ENCODE results near the gene FHL2. TPM values are rescaled to one million over a fixed set of nuclear protein-coding genes. Genes with fewer than 3 reads are reported as not detected.
A peak's percentile ranks its signal among the peaks of the same experiment; 100 is the strongest.

The FHL2 gene
- total and polyA plus RNA-seq, 2 of the 13 experiments (the other 11 are each of a cell fraction or from before 2014, with no cell fraction given): 1.9 to 74.8 TPM

DNA sequence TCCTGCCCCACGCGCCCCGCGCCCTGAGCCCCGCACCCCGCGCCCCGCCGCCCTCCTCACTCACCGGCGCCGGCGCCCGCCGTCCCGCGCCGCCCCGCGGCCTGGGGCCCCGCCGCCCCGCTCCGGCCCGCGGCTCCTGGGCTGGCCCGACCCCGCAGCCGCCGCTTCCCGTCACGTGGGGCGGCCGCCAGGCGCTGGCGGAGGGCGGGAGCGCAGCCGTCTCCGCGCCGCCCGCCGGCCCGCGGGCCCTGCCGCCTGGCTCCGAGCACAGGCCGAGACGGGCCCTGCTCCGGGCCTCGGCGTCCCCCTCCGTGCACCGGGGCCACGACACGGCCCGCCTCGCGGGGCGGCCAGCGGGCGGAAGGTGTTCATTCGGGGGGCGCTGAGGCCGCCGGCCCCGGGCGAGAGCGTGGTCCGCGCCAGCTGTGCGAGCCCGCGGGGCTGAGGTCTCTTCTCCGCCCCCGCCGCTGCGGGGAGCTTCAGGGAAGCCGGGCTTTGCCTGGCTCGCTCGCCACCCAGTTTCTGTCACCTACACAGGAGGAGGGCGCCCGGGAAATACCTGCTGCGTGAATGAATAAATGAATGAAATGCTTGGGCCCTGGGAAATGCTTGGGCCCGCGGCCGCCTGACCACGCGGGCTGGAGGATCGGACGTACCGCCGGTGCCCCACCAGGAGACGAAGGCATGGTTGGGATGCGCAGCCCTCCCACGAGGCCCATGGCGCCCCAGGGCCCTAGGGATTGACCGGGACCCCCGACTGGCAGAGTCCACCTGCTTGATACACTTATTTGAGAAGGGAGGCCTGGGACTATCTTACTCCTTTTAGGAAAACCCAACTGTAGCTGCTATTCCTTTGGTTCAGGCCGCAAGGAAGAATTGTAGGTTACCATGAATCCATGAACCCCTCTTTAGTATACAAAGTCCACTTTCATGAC, 69.0 kb downstream of the FHL2 start, which contains the start of gene TGFBRAP1 (continued):
- TF ChIP-seq, protein P1, sequence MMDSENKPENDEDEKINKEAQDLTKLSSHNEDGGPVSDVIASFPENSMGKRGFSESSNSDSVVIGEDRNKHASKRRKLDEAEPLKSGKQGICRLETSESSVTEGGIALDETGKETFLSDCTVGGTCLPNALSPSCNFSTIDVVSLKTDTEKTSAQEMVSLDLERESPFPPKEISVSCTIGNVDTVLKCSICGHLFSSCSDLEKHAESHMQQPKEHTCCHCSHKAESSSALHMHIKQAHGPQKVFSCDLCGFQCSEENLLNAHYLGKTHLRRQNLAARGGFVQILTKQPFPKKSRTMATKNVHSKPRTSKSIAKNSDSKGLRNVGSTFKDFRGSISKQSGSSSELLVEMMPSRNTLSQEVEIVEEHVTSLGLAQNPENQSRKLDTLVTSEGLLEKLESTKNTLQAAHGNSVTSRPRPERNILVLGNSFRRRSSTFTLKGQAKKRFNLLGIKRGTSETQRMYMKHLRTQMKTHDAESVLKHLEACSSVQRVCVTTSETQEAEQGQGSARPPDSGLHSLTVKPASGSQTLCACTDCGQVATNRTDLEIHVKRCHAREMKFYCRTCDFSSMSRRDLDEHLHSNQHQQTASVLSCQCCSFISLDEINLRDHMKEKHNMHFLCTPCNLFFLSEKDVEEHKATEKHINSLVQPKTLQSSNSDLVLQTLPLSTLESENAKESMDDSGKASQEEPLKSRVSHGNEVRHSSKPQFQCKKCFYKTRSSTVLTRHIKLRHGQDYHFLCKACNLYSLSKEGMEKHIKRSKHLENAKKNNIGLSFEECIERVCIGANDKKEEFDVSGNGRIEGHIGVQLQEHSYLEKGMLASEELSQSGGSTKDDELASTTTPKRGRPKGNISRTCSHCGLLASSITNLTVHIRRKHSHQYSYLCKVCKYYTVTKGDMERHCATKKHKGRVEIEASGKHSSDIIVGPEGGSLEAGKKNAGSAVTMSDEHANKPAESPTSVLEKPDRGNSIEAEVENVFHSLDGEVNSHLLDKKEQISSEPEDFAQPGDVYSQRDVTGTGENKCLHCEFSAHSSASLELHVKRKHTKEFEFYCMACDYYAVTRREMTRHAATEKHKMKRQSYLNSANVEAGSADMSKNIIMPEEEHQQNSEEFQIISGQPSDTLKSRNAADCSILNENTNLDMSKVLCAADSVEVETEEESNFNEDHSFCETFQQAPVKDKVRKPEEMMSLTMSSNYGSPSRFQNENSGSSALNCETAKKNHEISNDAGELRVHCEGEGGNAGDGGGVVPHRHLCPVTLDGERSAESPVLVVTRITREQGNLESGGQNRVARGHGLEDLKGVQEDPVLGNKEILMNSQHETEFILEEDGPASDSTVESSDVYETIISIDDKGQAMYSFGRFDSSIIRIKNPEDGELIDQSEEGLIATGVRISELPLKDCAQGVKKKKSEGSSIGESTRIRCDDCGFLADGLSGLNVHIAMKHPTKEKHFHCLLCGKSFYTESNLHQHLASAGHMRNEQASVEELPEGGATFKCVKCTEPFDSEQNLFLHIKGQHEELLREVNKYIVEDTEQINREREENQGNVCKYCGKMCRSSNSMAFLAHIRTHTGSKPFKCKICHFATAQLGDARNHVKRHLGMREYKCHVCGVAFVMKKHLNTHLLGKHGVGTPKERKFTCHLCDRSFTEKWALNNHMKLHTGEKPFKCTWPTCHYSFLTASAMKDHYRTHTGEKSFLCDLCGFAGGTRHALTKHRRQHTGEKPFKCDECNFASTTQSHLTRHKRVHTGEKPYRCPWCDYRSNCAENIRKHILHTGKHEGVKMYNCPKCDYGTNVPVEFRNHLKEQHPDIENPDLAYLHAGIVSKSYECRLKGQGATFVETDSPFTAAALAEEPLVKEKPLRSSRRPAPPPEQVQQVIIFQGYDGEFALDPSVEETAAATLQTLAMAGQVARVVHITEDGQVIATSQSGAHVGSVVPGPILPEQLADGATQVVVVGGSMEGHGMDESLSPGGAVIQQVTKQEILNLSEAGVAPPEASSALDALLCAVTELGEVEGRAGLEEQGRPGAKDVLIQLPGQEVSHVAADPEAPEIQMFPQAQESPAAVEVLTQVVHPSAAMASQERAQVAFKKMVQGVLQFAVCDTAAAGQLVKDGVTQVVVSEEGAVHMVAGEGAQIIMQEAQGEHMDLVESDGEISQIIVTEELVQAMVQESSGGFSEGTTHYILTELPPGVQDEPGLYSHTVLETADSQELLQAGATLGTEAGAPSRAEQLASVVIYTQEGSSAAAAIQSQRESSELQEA (CRISPR knock-in tag; IDR thresholded peaks at IDR 0.05; ENCODE audit: not compliant biosample characterization): peak; percentile 72
- TF ChIP-seq, protein P2, sequence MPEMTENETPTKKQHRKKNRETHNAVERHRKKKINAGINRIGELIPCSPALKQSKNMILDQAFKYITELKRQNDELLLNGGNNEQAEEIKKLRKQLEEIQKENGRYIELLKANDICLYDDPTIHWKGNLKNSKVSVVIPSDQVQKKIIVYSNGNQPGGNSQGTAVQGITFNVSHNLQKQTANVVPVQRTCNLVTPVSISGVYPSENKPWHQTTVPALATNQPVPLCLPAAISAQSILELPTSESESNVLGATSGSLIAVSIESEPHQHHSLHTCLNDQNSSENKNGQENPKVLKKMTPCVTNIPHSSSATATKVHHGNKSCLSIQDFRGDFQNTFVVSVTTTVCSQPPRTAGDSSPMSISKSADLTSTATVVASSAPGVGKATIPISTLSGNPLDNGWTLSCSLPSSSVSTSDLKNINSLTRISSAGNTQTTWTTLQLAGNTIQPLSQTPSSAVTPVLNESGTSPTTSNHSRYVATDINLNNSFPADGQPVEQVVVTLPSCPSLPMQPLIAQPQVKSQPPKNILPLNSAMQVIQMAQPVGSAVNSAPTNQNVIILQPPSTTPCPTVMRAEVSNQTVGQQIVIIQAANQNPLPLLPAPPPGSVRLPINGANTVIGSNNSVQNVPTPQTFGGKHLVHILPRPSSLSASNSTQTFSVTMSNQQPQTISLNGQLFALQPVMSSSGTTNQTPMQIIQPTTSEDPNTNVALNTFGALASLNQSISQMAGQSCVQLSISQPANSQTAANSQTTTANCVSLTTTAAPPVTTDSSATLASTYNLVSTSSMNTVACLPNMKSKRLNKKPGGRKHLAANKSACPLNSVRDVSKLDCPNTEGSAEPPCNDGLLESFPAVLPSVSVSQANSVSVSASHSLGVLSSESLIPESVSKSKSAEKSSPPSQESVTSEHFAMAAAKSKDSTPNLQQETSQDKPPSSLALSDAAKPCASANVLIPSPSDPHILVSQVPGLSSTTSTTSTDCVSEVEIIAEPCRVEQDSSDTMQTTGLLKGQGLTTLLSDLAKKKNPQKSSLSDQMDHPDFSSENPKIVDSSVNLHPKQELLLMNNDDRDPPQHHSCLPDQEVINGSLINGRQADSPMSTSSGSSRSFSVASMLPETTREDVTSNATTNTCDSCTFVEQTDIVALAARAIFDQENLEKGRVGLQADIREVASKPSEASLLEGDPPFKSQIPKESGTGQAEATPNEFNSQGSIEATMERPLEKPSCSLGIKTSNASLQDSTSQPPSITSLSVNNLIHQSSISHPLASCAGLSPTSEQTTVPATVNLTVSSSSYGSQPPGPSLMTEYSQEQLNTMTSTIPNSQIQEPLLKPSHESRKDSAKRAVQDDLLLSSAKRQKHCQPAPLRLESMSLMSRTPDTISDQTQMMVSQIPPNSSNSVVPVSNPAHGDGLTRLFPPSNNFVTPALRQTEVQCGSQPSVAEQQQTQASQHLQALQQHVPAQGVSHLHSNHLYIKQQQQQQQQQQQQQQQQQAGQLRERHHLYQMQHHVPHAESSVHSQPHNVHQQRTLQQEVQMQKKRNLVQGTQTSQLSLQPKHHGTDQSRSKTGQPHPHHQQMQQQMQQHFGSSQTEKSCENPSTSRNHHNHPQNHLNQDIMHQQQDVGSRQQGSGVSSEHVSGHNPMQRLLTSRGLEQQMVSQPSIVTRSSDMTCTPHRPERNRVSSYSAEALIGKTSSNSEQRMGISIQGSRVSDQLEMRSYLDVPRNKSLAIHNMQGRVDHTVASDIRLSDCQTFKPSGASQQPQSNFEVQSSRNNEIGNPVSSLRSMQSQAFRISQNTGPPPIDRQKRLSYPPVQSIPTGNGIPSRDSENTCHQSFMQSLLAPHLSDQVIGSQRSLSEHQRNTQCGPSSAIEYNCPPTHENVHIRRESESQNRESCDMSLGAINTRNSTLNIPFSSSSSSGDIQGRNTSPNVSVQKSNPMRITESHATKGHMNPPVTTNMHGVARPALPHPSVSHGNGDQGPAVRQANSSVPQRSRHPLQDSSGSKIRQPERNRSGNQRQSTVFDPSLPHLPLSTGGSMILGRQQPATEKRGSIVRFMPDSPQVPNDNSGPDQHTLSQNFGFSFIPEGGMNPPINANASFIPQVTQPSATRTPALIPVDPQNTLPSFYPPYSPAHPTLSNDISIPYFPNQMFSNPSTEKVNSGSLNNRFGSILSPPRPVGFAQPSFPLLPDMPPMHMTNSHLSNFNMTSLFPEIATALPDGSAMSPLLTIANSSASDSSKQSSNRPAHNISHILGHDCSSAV (CRISPR knock-in tag; IDR thresholded peaks at IDR 0.05; ENCODE audit: borderline replicate concordance): no peak
- no peak for TF ChIP-seq ZNF3 (CRISPR knock-in tag; IDR thresholded peaks at IDR 0.05)
- no peak for TF ChIP-seq ZKSCAN8 (CRISPR knock-in tag; IDR thresholded peaks at IDR 0.05; ENCODE audit: borderline replicate concordance)
- no peak for TF ChIP-seq DPF2 (CRISPR knock-in tag; IDR thresholded peaks at IDR 0.05; ENCODE audit: borderline replicate concordance, low read depth)
- peak; percentile 67; the same call in 1 of the 2 replicates for TF ChIP-seq MTF1 (CRISPR knock-in tag; IDR thresholded peaks at IDR 0.05)
- TF ChIP-seq HNRNPUL1 (IDR thresholded peaks at IDR 0.05; ENCODE audit: low read depth, low read length): no peak
- TF ChIP-seq, protein P3, sequence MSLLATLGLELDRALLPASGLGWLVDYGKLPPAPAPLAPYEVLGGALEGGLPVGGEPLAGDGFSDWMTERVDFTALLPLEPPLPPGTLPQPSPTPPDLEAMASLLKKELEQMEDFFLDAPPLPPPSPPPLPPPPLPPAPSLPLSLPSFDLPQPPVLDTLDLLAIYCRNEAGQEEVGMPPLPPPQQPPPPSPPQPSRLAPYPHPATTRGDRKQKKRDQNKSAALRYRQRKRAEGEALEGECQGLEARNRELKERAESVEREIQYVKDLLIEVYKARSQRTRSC (CRISPR knock-in tag; IDR thresholded peaks at IDR 0.05; ENCODE audit: low read depth): no peak; the same call in 1 of the 2 replicates
- no peak for TF ChIP-seq ZNF614 (CRISPR knock-in tag; IDR thresholded peaks at IDR 0.05; ENCODE audit: borderline replicate concordance)
- TF ChIP-seq ZNF263 (CRISPR knock-in tag; IDR thresholded peaks at IDR 0.05): 0 out of 2 replicates have a peak, but pooled peaks have one; percentile 49

Data from HepG2 (cell line).